Endothelial cell of umbilical vein (primary cell): ENCODE results near the gene AFTPH. TPM values are rescaled to one million over a fixed set of nuclear protein-coding genes. Genes with fewer than 3 reads are reported as not detected.

Experiments used
- BruUV-seq: library from RNA; stranded (reverse); fragments of 400-500 nt; replicated peaks from 2 replicates; lab custom pipeline; 2021; lab: Mats Ljungman, UMichigan
- CTCF ChIA-PET: fragments of 300-600, 350-600 bp; sonication (Branson Sonifier 250); formaldehyde crosslinking; loops from one replicate; lab custom pipeline; 2021; ENCODE audit warnings: antibody characterized with exemption, inconsistent platforms; lab: Charles Lee
- POLR2A ChIA-PET: fragments of 300-600, 350-600 bp; sonication (Branson Sonifier 250); formaldehyde crosslinking; loops from one replicate; lab custom pipeline; 2021; ENCODE audit warnings: antibody characterized with exemption, inconsistent platforms; lab: Charles Lee
- DNase-seq: peaks from one replicate; pipeline ENCODE4 v3.0.0-alpha.2; 2011; ENCODE audit warnings: low read depth, low spot score
- FAIRE-seq: peaks from 2 replicates; lab custom pipeline; 2011; peaks lifted over from hg19 to GRCh38; lab: Jason Lieb, UNC
- H2AFZ ChIP-seq: 2 replicates; pipeline ENCODE4 v1.6.0; 2012; ENCODE audit warnings: low read depth, low read length, control low read depth, inconsistent platforms
- H3K27ac ChIP-seq: 2 replicates; pipeline ENCODE4 v1.5.1; 2011; ENCODE audit warnings: low read depth, mild to moderate bottlenecking, control low read depth, low read length, moderate library complexity; ENCODE audit not compliant: insufficient read depth
- H3K27me3 ChIP-seq, 2 experiments: 2 replicates each; pipeline versions ENCODE4 v1.6.0 to v1.6.1; 2011; ENCODE audit warnings: low read length in 2 of 2, mixed read lengths in 1 of 2; ENCODE audit not compliant: control insufficient read depth in 2 of 2, insufficient read depth in 2 of 2
- H3K36me3 ChIP-seq, 2 experiments: 2 replicates in 1 of 2; 3 replicates in 1 of 2; pipeline ENCODE4 v1.5.1; 2011; ENCODE audit warnings: low read length in 2 of 2, mild to moderate bottlenecking in 1 of 2, moderate library complexity in 1 of 2; ENCODE audit not compliant: control insufficient read depth in 2 of 2, insufficient read depth in 2 of 2; ENCODE audit errors: extremely low read depth in 1 of 2
- H3K4me1 ChIP-seq: 3 replicates; pipeline ENCODE4 v1.5.1; 2011; ENCODE audit warnings: mild to moderate bottlenecking, low read length; ENCODE audit not compliant: control insufficient read depth, insufficient read depth; ENCODE audit errors: extremely low read depth
- H3K4me2 ChIP-seq: 2 replicates; pipeline ENCODE4 v1.6.1; 2011; ENCODE audit warnings: low read length, control low read depth, mixed read lengths; ENCODE audit not compliant: insufficient read depth
- H3K4me3 ChIP-seq, 3 experiments: fragments of 200-600 bp in 1 of 3; sonication (generic), shearing (Covaris generic) in 1 of 3; replicated peaks in 1 of 3; 2 replicates each; pipeline ENCODE4 v1.5.1; 2011 to 2016; ENCODE audit warnings: control low read depth in 3 of 3, low read length in 3 of 3, mild to moderate bottlenecking in 2 of 3, inconsistent platforms in 1 of 3, low read depth in 1 of 3, moderate library complexity in 1 of 3; ENCODE audit not compliant: insufficient read depth in 1 of 3
- H3K79me2 ChIP-seq: 2 replicates; pipeline ENCODE4 v1.6.0; 2012; ENCODE audit warnings: low read length, inconsistent platforms; ENCODE audit not compliant: control insufficient read depth, insufficient read depth
- H3K9ac ChIP-seq: replicated peaks from 2 replicates; pipeline ENCODE3; 2011; ENCODE audit warnings: low read length, control low read depth; ENCODE audit not compliant: insufficient read depth; ENCODE audit errors: extremely low read depth
- H3K9me1 ChIP-seq: replicated peaks from 3 replicates; pipeline ENCODE4 v1.6.0; 2011; ENCODE audit warnings: mild to moderate bottlenecking, low read length; ENCODE audit not compliant: control insufficient read depth, insufficient read depth; ENCODE audit errors: extremely low read depth
- H3K9me3 ChIP-seq: replicated peaks from 2 replicates; pipeline ENCODE4 v1.5.1; 2012; ENCODE audit warnings: low read length, inconsistent platforms; ENCODE audit not compliant: control insufficient read depth, insufficient read depth
- H4K20me1 ChIP-seq: replicated peaks from 2 replicates; pipeline ENCODE3; 2011; ENCODE audit warnings: mild to moderate bottlenecking, low read length; ENCODE audit not compliant: control insufficient read depth, insufficient read depth; ENCODE audit errors: extremely low read depth
- MYC ChIP-seq: IDR thresholded peaks from one replicate; pipeline ENCODE4 v1.6.1; 2011; ENCODE audit warnings: mild to moderate bottlenecking, low read depth, low read length
- POLR2A ChIP-seq: IDR thresholded peaks from 2 replicates; pipeline ENCODE4 v1.6.1; 2012; ENCODE audit warnings: low read depth, mild to moderate bottlenecking, control low read depth, low read length
- dilution Hi-C: fragments of 300-500 bp; cut with MboI; formaldehyde crosslinking; loops from one replicate; pipeline ENCODE4 v1.15.0; 2019; ENCODE audit warnings: low sequenced_read_pairs; ENCODE audit not compliant: extremely low pct_ligation_motif_present
- intact Hi-C: fragments of 100-400 bp; cut with micrococcal nuclease; formaldehyde crosslinking; loops from one replicate; pipeline ENCODE4 v1.10.0; 2022
- polyA plus RNA-seq, 4 experiments: library from polyadenylated mRNA; depleted of rRNA in 3 of 4; stranded (reverse) in 3 of 4; unstranded in 1 of 4; fragments of >200 nt; gene quantifications; 2 replicates each; pipeline versions ENCODE4 v1.2.1 to v1.2.3, GENCODE V29; 2011 to 2012; ENCODE audit warnings: missing spikeins in 1 of 4
- total RNA-seq: library from RNA; stranded (reverse); gene quantifications from 2 replicates; pipeline ENCODE4 v1.2.3, GENCODE V29; 2021
- TF ChIP-seq, protein P1 (sequence below), 2 donors: IDR thresholded peaks; 1 replicate in 1 of 2; 2 replicates in 1 of 2; pipeline ENCODE4 v1.5.1; 2011; ENCODE audit warnings: low read length in 2 of 2, mild to moderate bottlenecking in 2 of 2, moderate library complexity in 2 of 2, control low read depth in 1 of 2, inconsistent platforms in 1 of 2, low read depth in 1 of 2; ENCODE audit not compliant: insufficient read depth in 1 of 2; ENCODE audit errors: extremely low read depth in 1 of 2
- TF ChIP-seq, protein P2 (sequence below): IDR thresholded peaks from 2 replicates; pipeline ENCODE4 v1.6.1; 2011; ENCODE audit not compliant: insufficient read depth, insufficient read length

Gene AFTPH
- total and polyA plus RNA-seq, 2 donors (not counting 3 experiments of a cell fraction or from before 2014, with no cell fraction given) = 6.9 to 15.3 TPM

DNA sequence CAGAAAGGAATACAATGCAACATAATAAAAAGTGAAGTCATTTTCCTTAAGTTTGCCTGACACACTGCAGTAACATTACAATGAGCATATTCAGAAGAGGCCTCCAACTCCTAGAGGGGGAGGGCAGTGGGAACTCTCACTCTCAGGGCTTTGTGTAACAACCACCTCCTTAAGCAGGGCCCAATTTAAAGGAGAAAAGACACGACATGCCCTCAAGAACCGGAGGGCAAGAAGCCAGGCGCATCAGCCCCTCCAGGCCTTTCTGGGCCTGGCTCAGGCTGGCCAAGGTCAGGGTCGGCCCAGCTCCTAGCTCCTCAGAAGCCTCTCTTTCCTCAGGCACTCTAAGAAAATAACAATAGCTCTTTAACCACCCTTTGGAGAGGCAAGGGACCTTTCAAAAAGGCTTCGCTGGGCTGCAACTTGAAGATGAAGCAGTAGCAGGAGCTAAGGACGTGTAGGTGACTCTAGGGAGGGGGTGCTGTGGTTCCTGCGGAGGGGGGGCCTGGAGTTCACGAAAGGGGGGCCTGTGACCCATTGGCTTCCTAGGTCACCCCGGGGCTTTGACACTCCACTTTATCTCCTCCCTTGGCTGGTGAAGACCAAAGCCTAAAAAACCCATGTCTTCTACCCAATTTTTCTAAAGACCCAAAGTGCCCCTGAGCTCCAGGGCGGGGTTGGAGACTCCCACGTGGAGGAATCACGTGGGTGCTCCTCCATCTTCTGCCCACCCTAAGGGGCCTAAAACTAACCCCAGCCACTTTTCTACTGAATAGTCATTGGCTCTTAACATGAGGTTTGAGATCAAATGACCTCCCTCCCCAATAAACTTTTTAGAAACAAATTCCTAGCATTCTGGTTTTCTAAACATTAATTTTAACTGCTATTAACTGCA, 116.3 kb downstream of the AFTPH start:
- Histone ChIP-seq H3K9me1 (no peaks in the 10 kb centered on the region), H2AFZ (no peak overlapping the region), H3K36me3 (peaks cover 0 to 5% of the 10 kb centered on the region in 2 experiments), H3K27ac (no peak overlapping the region), H3K9me3 (no peaks in the 10 kb centered on the region), H4K20me1 (no peaks in the 10 kb centered on the region), H3K27me3 (no peaks in the 10 kb centered on the region), H3K79me2 (peaks cover 86% of the 10 kb centered on the region), H3K9ac (no peak overlapping the region), H3K4me3 (no peak overlapping the region), H3K4me2 (no peak overlapping the region), H3K4me1 (peaks cover 20% of the 10 kb centered on the region)
- ChIA-PET POLR2A (no interaction called here), CTCF (interaction anchor here (0.9 to 1.6 kb wide), 3 partner anchors 11 to 53 kb away, joined by 3 to 6 read pairs (median 5); no protein-coding TSS in a partner anchor)
- BruUV-seq = no TSS peak
- intact Hi-C loops = loop anchor here (10.0 kb wide), 1 partner anchor 496 kb away; the partner anchor contains the start of gene PELI1
- FAIRE-seq (no peak), DNase-seq (no peak)
- TF ChIP-seq, protein P1, sequence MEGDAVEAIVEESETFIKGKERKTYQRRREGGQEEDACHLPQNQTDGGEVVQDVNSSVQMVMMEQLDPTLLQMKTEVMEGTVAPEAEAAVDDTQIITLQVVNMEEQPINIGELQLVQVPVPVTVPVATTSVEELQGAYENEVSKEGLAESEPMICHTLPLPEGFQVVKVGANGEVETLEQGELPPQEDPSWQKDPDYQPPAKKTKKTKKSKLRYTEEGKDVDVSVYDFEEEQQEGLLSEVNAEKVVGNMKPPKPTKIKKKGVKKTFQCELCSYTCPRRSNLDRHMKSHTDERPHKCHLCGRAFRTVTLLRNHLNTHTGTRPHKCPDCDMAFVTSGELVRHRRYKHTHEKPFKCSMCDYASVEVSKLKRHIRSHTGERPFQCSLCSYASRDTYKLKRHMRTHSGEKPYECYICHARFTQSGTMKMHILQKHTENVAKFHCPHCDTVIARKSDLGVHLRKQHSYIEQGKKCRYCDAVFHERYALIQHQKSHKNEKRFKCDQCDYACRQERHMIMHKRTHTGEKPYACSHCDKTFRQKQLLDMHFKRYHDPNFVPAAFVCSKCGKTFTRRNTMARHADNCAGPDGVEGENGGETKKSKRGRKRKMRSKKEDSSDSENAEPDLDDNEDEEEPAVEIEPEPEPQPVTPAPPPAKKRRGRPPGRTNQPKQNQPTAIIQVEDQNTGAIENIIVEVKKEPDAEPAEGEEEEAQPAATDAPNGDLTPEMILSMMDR (IDR thresholded peaks at IDR 0.05; ENCODE audit: extremely low read depth in 1 of 2, insufficient read depth in 1 of 2, low read depth in 1 of 2, low read length in 2 of 2) = no peak
- TF ChIP-seq POLR2A = no peak
- TF ChIP-seq, protein P2, sequence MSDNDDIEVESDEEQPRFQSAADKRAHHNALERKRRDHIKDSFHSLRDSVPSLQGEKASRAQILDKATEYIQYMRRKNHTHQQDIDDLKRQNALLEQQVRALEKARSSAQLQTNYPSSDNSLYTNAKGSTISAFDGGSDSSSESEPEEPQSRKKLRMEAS = no peak
- TF ChIP-seq MYC = no peak
- dilution Hi-C loops = no loop called here
